GM10266 (cell line): ENCODE measurements around the gene USP20.

ENCODE experiments used
- DNase-seq: peaks from one replicate; pipeline ENCODE4 v3.0.0; 2012; ENCODE audit errors: extremely low spot score
- TF ChIP-seq, protein P1 (sequence below): IDR thresholded peaks from 2 replicates; pipeline ENCODE4 v1.5.1; 2012; ENCODE audit warnings: mild to moderate bottlenecking, low read depth; ENCODE audit not compliant: control insufficient read depth, insufficient read depth; ENCODE audit errors: missing control alignments

USP20 gene

DNA sequence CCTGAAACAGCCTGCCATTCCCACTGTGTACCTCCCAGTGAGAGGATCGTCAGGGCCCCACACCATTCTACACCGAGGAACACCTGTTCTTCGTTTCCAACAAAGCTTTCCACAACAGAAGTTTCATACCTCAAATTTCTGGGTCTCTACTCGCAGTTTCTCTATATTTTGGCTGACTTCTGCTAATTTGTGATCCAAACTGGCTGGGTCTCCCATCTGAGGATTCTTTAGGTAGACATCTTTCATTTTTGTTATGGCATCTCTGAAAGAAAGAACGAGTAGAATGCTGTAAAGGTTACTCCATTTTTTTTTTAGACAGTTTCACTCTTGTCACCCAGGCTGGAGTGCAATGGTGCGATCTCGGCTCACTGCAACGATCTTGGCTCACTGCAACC is 67.5 kb downstream of the USP20 start:
- DNase-seq: no peak
- TF ChIP-seq, protein P1, sequence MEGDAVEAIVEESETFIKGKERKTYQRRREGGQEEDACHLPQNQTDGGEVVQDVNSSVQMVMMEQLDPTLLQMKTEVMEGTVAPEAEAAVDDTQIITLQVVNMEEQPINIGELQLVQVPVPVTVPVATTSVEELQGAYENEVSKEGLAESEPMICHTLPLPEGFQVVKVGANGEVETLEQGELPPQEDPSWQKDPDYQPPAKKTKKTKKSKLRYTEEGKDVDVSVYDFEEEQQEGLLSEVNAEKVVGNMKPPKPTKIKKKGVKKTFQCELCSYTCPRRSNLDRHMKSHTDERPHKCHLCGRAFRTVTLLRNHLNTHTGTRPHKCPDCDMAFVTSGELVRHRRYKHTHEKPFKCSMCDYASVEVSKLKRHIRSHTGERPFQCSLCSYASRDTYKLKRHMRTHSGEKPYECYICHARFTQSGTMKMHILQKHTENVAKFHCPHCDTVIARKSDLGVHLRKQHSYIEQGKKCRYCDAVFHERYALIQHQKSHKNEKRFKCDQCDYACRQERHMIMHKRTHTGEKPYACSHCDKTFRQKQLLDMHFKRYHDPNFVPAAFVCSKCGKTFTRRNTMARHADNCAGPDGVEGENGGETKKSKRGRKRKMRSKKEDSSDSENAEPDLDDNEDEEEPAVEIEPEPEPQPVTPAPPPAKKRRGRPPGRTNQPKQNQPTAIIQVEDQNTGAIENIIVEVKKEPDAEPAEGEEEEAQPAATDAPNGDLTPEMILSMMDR: no peak

DNA sequence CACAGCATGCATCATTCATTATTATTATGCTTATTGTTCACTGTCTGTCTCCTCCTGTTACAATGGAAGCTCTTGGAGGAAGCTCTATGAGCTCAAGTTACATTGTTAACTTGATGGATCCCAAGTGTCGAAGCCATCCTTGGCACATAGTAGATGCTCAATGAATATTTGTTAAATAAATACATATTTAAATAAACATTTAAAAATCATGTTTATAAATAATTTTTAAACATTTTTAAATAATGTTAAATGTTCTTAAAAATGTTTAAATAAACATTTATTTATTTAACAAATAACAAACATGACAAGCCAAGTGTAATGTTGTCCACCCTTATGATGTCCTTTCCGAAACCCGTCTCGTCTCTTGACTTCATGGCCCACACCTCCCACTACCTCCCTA is 69.5 kb downstream of the USP20 start:
- no peak for DNase-seq
- TF ChIP-seq, protein P1: no peak

DNA sequence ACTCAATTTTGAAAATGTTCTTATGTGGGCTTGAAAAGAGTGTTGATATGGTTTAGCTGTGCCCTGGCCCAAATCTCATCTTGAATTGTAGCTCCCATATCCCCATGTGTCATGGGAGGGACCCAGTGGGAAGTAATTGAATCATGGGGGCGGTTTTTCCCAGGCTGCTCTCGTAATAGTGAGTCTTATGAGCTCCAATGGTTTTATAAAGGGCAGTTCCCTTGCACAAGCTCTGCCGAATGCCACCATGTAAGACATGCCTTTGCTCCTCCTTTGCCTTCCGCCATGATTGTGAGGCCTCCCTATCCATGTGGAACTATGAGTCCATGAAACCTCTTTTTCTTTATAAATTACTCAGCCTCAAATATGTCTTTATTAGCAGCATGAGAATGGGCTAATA is 71.0 kb downstream of the USP20 start:
- no peak for DNase-seq
- TF ChIP-seq, protein P1: no peak

DNA sequence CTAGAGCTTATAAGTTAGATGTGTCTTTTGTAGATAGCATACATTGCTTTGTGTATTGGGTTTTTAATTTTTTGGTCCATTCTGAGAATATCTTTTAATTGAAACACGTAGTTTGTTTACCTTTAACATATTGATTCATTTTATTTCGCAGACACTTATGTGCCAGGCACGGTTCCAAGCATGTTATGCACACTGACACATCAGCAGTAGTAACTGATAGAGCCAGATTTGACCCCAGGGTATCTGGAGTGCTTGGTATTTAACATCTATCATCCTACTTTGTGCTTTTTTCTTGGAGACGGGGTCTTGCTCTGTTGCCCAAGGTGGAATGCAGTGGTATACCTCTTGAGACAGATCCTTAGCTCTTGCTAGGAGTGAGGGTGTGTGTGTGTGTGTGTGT is 71.9 kb downstream of the USP20 start:
- DNase-seq: no peak

DNA sequence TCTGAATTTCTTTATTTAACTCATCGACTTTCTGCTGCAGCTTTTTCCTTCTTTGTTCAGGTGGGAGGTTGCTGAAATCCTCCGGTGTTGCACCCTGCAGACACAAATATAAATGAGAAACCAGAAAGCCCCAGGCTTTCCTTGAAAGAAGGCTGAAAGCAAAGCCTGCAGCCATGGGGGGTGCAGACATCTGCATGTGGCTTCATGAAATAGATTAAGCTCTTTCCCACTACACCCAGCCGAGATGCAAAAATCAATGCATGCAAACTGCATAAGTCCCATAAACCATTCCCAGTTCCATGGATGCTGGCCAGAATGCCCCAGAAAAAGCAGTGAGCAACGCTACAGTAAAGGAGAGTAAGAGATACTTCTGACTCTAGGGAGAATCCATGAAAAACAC is 73.6 kb downstream of the USP20 start:
- no peak for DNase-seq
- TF ChIP-seq, protein P1: no peak

More for the DNA sequence above, 71.9 kb downstream of the USP20 start:
- TF ChIP-seq, protein P1: no peak

DNA sequence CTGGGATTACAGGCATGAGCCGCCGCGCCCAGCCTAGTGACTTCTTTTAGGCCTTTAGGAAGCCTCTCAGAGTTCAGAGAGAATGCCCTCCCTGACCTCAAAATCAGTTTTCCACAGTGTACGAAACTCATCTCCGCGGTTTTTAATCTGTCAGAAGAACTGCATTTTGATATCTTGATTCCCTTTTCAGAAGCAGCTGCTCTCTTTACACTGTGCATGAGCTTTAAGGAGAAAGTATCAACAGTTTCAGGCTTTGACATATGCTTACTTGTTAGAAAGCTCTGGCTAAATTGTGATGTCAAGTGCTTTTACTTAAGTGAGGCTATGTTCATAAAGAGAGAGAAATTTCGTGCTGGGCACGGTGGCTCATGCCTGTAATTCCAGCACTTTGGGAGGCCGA is 74.6 kb downstream of the USP20 start:
- TF ChIP-seq, protein P1: no peak
- no peak for DNase-seq

DNA sequence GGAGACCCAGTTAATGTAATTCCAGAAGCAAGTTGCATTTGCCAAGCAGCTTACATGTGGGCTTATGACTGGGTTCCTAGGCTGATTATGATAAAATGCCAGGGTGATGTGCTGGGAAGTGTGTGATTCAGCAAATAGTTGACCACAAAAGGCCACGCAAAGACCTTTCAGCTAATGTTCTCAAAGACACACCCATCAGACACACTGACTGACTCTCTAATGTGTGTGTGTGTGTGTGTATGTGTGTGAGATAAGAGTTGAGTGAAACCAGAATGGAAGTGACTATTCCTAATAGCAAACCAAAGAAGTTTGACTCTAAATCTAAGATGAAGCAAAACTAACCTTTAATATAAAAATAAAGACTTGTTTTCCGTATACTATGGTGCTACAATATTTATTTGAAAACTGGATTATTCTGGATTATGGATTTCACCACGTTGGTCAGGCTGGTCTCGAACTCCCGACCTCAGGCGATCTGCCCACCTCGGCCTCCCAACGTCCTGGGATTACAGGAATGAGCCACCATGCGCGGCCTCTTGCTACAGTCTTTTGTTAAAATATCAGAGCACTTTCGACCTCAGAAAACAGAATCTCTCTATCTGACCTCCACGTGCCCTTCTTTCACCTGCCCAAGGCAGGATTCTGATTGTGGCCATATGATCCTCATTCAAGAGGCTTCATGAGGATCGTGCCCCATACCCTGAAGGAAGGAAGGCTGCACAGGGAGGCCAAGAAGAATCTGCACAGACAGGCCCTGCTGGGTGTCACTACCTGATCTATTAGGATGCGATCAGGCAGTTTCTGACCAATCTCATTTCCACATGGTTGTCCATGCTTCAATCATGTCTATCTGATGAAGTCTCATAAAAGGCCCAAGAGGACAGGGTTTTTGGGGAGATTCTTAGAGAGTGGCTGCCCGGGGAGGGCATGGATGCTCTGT is 75.6 kb downstream of the USP20 start:
- TF ChIP-seq, protein P1: no peak

More for the DNA sequence above, 75.6 kb downstream of the USP20 start:
- no peak for DNase-seq
